Thymus (tissue), 11 donors: ENCODE results near the gene CDH8. TPM values are rescaled to one million over a fixed set of nuclear protein-coding genes. Genes with fewer than 3 reads are reported as not detected.

Source experiments
- DNase-seq, 9 donors: peaks; one replicate each; pipeline ENCODE4 v3.0.0-alpha.2; 2013; ENCODE audit warnings: low spot score in 9 of 9, low read depth in 6 of 9, missing footprints in 1 of 9
- H3K27ac ChIP-seq, 2 donors: one replicate each; pipeline ENCODE4 v1.5.1; 2013; ENCODE audit warnings: control low read depth in 1 of 2, low read depth in 1 of 2, low read length in 1 of 2, mild to moderate bottlenecking in 1 of 2, moderate library complexity in 1 of 2
- H3K27me3 ChIP-seq, 2 donors: one replicate each; pipeline ENCODE4 v1.5.1; 2013; ENCODE audit warnings: low read length in 1 of 2; ENCODE audit not compliant: control insufficient read depth in 2 of 2, insufficient read depth in 1 of 2
- H3K36me3 ChIP-seq, 2 donors: one replicate each; pipeline ENCODE4 v1.5.1; 2013; ENCODE audit warnings: low read length in 1 of 2, mild to moderate bottlenecking in 1 of 2, moderate library complexity in 1 of 2; ENCODE audit not compliant: control insufficient read depth in 2 of 2, insufficient read depth in 2 of 2
- H3K4me1 ChIP-seq, 2 donors: one replicate each; pipeline ENCODE4 v1.5.1; 2013; ENCODE audit warnings: low read length in 2 of 2; ENCODE audit not compliant: control insufficient read depth in 2 of 2, insufficient read depth in 2 of 2
- H3K4me3 ChIP-seq, 2 donors: one replicate each; pipeline ENCODE4 v1.5.1; 2013; ENCODE audit warnings: low read length in 2 of 2, control low read depth in 1 of 2, mild to moderate bottlenecking in 1 of 2
- H3K9me3 ChIP-seq, 2 donors: one replicate each; pipeline ENCODE4 v1.5.1; 2013; ENCODE audit warnings: low read length in 1 of 2, mild to moderate bottlenecking in 1 of 2; ENCODE audit not compliant: control insufficient read depth in 2 of 2, insufficient read depth in 1 of 2
- WGBS: extraction: QIAGEN DNeasy Blood & Tissue Kit; methylation state at CpG from one replicate; pipeline ENCODE4 v1.1.7; 2013; 5-methylcytosine and 5-hydroxymethylcytosine counted together
- polyA plus RNA-seq: library from polyadenylated mRNA; stranded (reverse); fragments of 200-250 nt; gene quantifications from one replicate; pipeline ENCODE4 v1.2.3, GENCODE V29; 2013
- total RNA-seq: library from RNA; stranded (reverse); fragments of 120-200 nt; gene quantifications from one replicate; pipeline ENCODE4 v1.2.4, GENCODE V29; 2013
- donor health status: healthy.

CDH8 gene
- total and polyA plus RNA-seq, 2 donors: 0.32 to 0.61 TPM

GRCh38 chr16:61653544-61653943, 382.7 kb downstream of the CDH8 start:
- H3K36me3 ChIP-seq: no peaks in the 10 kb centered on the region
- WGBS: 94% methylated on average over 7 of the region's 7 CpGs
- H3K27ac ChIP-seq: no peak overlapping the region
- no peak for DNase-seq
- H3K4me3 ChIP-seq: no peak overlapping the region
- H3K27me3 ChIP-seq: no peaks in the 10 kb centered on the region
- H3K9me3 ChIP-seq: no peaks in the 10 kb centered on the region
- no peaks in the 10 kb centered on the region for H3K4me1 ChIP-seq

DNA sequence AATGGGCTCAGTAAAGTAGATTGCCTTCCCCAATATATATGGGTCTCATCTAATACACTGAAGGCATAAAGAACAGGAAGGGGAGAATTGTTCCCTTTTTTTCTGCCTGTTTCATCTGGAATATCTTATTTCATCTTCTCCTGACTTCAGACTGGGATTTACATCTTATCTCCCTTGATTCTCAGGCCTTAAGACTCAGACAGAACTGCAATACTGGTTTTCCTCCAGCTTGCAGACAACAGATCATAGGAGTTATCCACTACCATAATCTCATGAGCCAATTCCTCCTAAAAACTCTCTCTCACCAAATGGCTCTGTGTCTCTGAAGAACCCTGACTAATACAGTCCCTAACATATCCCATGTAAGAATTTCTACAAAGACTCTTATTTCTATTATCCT, 390.7 kb downstream of the CDH8 start:
- Histone ChIP-seq H3K27me3 (no peaks in the 10 kb centered on the region), H3K4me3 (no peak overlapping the region), H3K27ac (no peak overlapping the region), H3K9me3 (no peaks in the 10 kb centered on the region), H3K4me1 (no peaks in the 10 kb centered on the region), H3K36me3 (no peaks in the 10 kb centered on the region)
- no peak for DNase-seq

DNA sequence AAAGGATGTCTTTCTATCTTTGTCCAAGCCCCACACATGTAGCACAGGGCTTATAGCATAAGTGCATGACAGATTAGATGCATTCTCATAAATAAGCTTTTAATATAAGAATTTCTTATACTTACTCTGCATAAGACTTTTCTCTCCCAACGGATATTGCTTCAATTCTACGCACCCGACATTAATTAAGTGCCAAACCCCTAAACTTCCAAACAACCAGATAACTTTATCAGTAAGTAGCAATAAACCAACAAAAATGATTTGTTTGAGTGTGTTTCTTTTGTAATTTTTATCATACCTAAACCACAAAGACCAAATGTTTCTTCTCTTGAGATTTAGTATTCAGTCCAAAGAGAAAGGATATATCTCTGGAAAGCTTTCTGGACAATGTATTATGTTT, 391.5 kb downstream of the CDH8 start:
- H3K27ac ChIP-seq: no peak overlapping the region
- no peaks in the 10 kb centered on the region for H3K36me3 ChIP-seq
- no peaks in the 10 kb centered on the region for H3K4me1 ChIP-seq
- DNase-seq: no peak
- H3K4me3 ChIP-seq: no peak overlapping the region
- H3K27me3 ChIP-seq: no peaks in the 10 kb centered on the region
- 94% methylated on average over 3 of the region's 3 CpGs for WGBS
- H3K9me3 ChIP-seq: no peaks in the 10 kb centered on the region

- Histone ChIP-seq H3K9me3 (no peaks in the 10 kb centered on the region), H3K27me3 (no peaks in the 10 kb centered on the region), H3K4me3 (no peak overlapping the region), H3K27ac (no peak overlapping the region), H3K4me1 (no peaks in the 10 kb centered on the region), H3K36me3 (no peaks in the 10 kb centered on the region)
- WGBS: 79% methylated on average over 5 of the region's 5 CpGs
- DNase-seq: no peak
These were observed 418.9 kb downstream of the CDH8 start for GRCh38 chr16:61617219-61617783.

- no peak for DNase-seq
- Histone ChIP-seq H3K4me1 (no peaks in the 10 kb centered on the region), H3K9me3 (no peaks in the 10 kb centered on the region), H3K27me3 (no peaks in the 10 kb centered on the region), H3K27ac (no peak overlapping the region), H3K36me3 (no peaks in the 10 kb centered on the region), H3K4me3 (no peak overlapping the region)
- 97% methylated on average over 2 of the region's 2 CpGs for WGBS
These were observed 420.1 kb downstream of the CDH8 start for GRCh38 chr16:61616088-61616487.

GRCh38 chr16:61611847-61612491, 424.3 kb downstream of the CDH8 start:
- Histone ChIP-seq H3K9me3 (no peaks in the 10 kb centered on the region), H3K4me3 (no peak overlapping the region), H3K36me3 (no peaks in the 10 kb centered on the region), H3K27ac (no peak overlapping the region), H3K4me1 (no peaks in the 10 kb centered on the region), H3K27me3 (no peaks in the 10 kb centered on the region)
- no peak for DNase-seq
- 87% methylated on average over 4 of the region's 4 CpGs for WGBS

DNA sequence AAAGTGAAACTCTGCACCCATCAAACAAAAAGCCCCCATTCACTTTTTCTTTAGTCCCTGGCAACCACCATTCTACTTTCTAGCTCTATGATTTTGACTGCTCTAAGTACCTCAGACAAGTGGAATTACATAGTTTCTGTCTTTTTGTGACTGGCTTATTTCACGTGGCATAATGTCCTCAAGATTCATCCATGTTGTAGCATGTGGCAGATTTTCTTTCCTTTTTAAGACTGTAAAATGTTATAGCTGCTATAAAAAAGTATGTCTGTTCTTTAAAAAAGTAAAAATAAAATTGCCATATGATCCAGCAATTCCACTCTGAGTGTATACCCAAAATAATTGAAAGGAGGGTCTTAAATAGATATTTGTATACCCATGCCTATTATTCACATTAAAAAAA, 429.7 kb downstream of the CDH8 start:
- no peaks in the 10 kb centered on the region for H3K27me3 ChIP-seq
- H3K4me1 ChIP-seq: no peaks in the 10 kb centered on the region
- H3K27ac ChIP-seq: no peak overlapping the region
- WGBS: 92% methylated on average over 1 of the region's 1 CpG
- H3K9me3 ChIP-seq: no peaks in the 10 kb centered on the region
- DNase-seq: no peak
- no peaks in the 10 kb centered on the region for H3K36me3 ChIP-seq
- no peak overlapping the region for H3K4me3 ChIP-seq
